H1 (cell line): ENCODE measurements around the gene DLGAP3. TPM values are rescaled to one million over a fixed set of nuclear protein-coding genes. Genes with fewer than 3 reads are reported as not detected.

Source experiments
- CTCF ChIA-PET: fragments of 300-600 bp; sonication (Branson Sonifier 250); formaldehyde crosslinking; loops from one replicate; lab custom pipeline; 2021; ENCODE audit not compliant: partially characterized antibody; lab: Charles Lee
- POLR2A ChIA-PET: fragments of 300-600 bp; sonication (Branson Sonifier 250); formaldehyde crosslinking; loops from one replicate; lab custom pipeline; 2021; ENCODE audit warnings: inconsistent platforms; ENCODE audit not compliant: partially characterized antibody; lab: Charles Lee
- DNase-seq, 2 experiments: peaks; one replicate each; pipeline versions ENCODE4 v3.0.0 to v3.0.0-alpha.2; 2010 to 2022; ENCODE audit warnings: low spot score in 2 of 2, low read depth in 1 of 2, mixed read lengths in 1 of 2
- FAIRE-seq: peaks from 2 replicates; lab custom pipeline; 2011; peaks lifted over from hg19 to GRCh38; lab: Jason Lieb, UNC
- H2AFZ ChIP-seq: 2 replicates; pipeline ENCODE4 v1.8.1; 2012; ENCODE audit warnings: low read length, inconsistent platforms
- H2AK5ac ChIP-seq: 2 replicates; pipeline ENCODE4 v1.6.1; 2013; ENCODE audit warnings: low read depth, low read length
- H2BK120ac ChIP-seq: replicated peaks from 2 replicates; pipeline ENCODE3; 2013; ENCODE audit warnings: low read depth, low read length, inconsistent platforms
- H2BK12ac ChIP-seq: 2 replicates; pipeline ENCODE4 v1.6.1; 2013; ENCODE audit warnings: low read depth, low read length
- H2BK15ac ChIP-seq: 2 replicates; pipeline ENCODE4 v1.6.1; 2013; ENCODE audit warnings: low read length
- H2BK20ac ChIP-seq: 2 replicates; pipeline ENCODE4 v1.6.1; 2013; ENCODE audit warnings: low read length
- H2BK5ac ChIP-seq: 2 replicates; pipeline ENCODE4 v1.6.1; 2013; ENCODE audit warnings: low read depth, low read length
- H3K14ac ChIP-seq: 2 replicates; pipeline ENCODE4 v1.6.1; 2013; ENCODE audit warnings: inconsistent platforms; ENCODE audit not compliant: insufficient read length
- H3K18ac ChIP-seq: 2 replicates; pipeline ENCODE4 v1.6.1; 2013; ENCODE audit warnings: low read length; ENCODE audit errors: extremely low read depth
- H3K23ac ChIP-seq: 2 replicates; pipeline ENCODE4 v1.6.1; 2013; ENCODE audit warnings: inconsistent platforms; ENCODE audit not compliant: insufficient read length
- H3K23me2 ChIP-seq: 2 replicates; pipeline ENCODE4 v1.6.1; 2013; ENCODE audit warnings: low read depth, low read length
- H3K27ac ChIP-seq: 2 replicates; pipeline ENCODE4 v1.6.1; 2011; ENCODE audit warnings: low read depth, low read length, inconsistent platforms
- H3K27me3 ChIP-seq, 4 experiments: replicated peaks in 1 of 4; 1 replicate in 1 of 4; 2 replicates in 3 of 4; pipeline versions ENCODE4 v1.6.1 to v1.8.1; 2011 to 2013; ENCODE audit warnings: low read length in 3 of 4, mild to moderate bottlenecking in 3 of 4, inconsistent platforms in 2 of 4, mixed read lengths in 2 of 4, moderate library complexity in 1 of 4; ENCODE audit not compliant: control insufficient read depth in 3 of 4, insufficient read depth in 3 of 4; ENCODE audit errors: extremely low read depth in 1 of 4
- H3K36me3 ChIP-seq, 4 experiments: 2 replicates each; pipeline versions ENCODE4 v1.6.1 to v1.8.1; 2011 to 2013; ENCODE audit warnings: mild to moderate bottlenecking in 4 of 4, low read length in 3 of 4, moderate library complexity in 2 of 4, control low read depth in 1 of 4, inconsistent platforms in 1 of 4; ENCODE audit not compliant: insufficient read depth in 4 of 4, control insufficient read depth in 2 of 4
- H3K4ac ChIP-seq: replicated peaks from 2 replicates; pipeline ENCODE3; 2013; ENCODE audit warnings: low read length, low read depth, mixed read lengths, inconsistent platforms; ENCODE audit not compliant: insufficient read length
- H3K4me1 ChIP-seq, 4 experiments: replicated peaks in 1 of 4; 1 replicate in 1 of 4; 2 replicates in 3 of 4; pipeline versions ENCODE4 v1.6.1 to v1.8.1; 2011 to 2013; ENCODE audit warnings: low read length in 3 of 4, inconsistent platforms in 2 of 4, mixed read lengths in 1 of 4; ENCODE audit not compliant: insufficient read depth in 4 of 4, control insufficient read depth in 3 of 4
- H3K4me2 ChIP-seq, 2 experiments: 2 replicates each; pipeline versions ENCODE4 v1.6.1 to v1.8.1; 2011 to 2013; ENCODE audit warnings: low read depth in 2 of 2, low read length in 2 of 2, control low read depth in 1 of 2, inconsistent platforms in 1 of 2, mild to moderate bottlenecking in 1 of 2; ENCODE audit not compliant: insufficient read depth in 1 of 2
- H3K4me3 ChIP-seq, 4 experiments: fragments of 200-600, 300-600 bp in 1 of 4; sonication (generic), shearing (Covaris generic), sonication (Bioruptor Twin) in 1 of 4; 2 replicates each; pipeline versions ENCODE4 v1.5.1 to v1.8.1; 2011 to 2016; ENCODE audit warnings: low read length in 4 of 4, low read depth in 3 of 4, control low read depth in 2 of 4, inconsistent platforms in 2 of 4, mild to moderate bottlenecking in 2 of 4, mixed read lengths in 1 of 4, moderate library complexity in 1 of 4; ENCODE audit not compliant: insufficient read depth in 2 of 4; ENCODE audit errors: extremely low read depth in 1 of 4
- H3K56ac ChIP-seq: replicated peaks from 2 replicates; pipeline ENCODE3; 2013; ENCODE audit warnings: low read depth, mild to moderate bottlenecking, mixed read lengths, low read length, inconsistent platforms; ENCODE audit not compliant: insufficient read length
- H3K79me1 ChIP-seq: 2 replicates; pipeline ENCODE4 v1.6.1; 2013; ENCODE audit warnings: low read depth, low read length, control low read depth
- H3K79me2 ChIP-seq, 2 experiments: 2 replicates each; pipeline versions ENCODE4 v1.6.1 to v1.8.1; 2012 to 2013; ENCODE audit warnings: low read length in 2 of 2, mild to moderate bottlenecking in 2 of 2, inconsistent platforms in 1 of 2; ENCODE audit not compliant: insufficient read depth in 2 of 2, control insufficient read depth in 1 of 2
- H3K9ac ChIP-seq, 4 experiments: replicated peaks in 1 of 4; 1 replicate in 1 of 4; 2 replicates in 3 of 4; pipeline versions ENCODE4 v1.6.1 to v1.8.1; 2011 to 2013; ENCODE audit warnings: low read depth in 3 of 4, low read length in 3 of 4, control low read depth in 2 of 4, mild to moderate bottlenecking in 2 of 4, moderate library complexity in 2 of 4, inconsistent platforms in 1 of 4; ENCODE audit errors: extremely low read depth in 1 of 4
- H3K9me3 ChIP-seq, 2 experiments: 2 replicates each; pipeline versions ENCODE4 v1.6.1 to v1.8.1; 2012 to 2013; ENCODE audit warnings: mild to moderate bottlenecking in 2 of 2, moderate library complexity in 2 of 2, control low read depth in 1 of 2, inconsistent platforms in 1 of 2, low read depth in 1 of 2, low read length in 1 of 2, mixed read lengths in 1 of 2; ENCODE audit not compliant: insufficient read depth in 2 of 2
- H4K20me1 ChIP-seq, 2 experiments: replicated peaks in 1 of 2; 2 replicates each; pipeline versions ENCODE3 to v1.8.1; 2011 to 2013; ENCODE audit warnings: inconsistent platforms in 2 of 2, low read length in 2 of 2, mild to moderate bottlenecking in 1 of 2; ENCODE audit not compliant: insufficient read depth in 2 of 2, control insufficient read depth in 1 of 2
- H4K5ac ChIP-seq: 2 replicates; pipeline ENCODE4 v1.6.1; 2013; ENCODE audit warnings: low read length, low read depth, mixed read lengths, inconsistent platforms; ENCODE audit not compliant: insufficient read length
- H4K8ac ChIP-seq: 2 replicates; pipeline ENCODE4 v1.8.0; 2013; ENCODE audit warnings: mild to moderate bottlenecking, moderate library complexity, low read length, inconsistent platforms; ENCODE audit not compliant: insufficient read depth; ENCODE audit errors: extremely low read depth
- H4K91ac ChIP-seq: replicated peaks from 2 replicates; pipeline ENCODE3; 2013; ENCODE audit warnings: low read length, mixed read lengths, inconsistent platforms; ENCODE audit not compliant: insufficient read length
- CTCF ChIP-seq, 3 experiments: IDR thresholded peaks; 1 replicate in 2 of 3; 2 replicates in 1 of 3; pipeline versions ENCODE4 v1.5.1 to v1.6.1; 2011; ENCODE audit warnings: low read length in 3 of 3, mild to moderate bottlenecking in 3 of 3, inconsistent platforms in 2 of 3, low read depth in 1 of 3, moderate library complexity in 1 of 3; ENCODE audit not compliant: insufficient read depth in 1 of 3; ENCODE audit errors: control extremely low read depth in 1 of 3
- GTF2F1 ChIP-seq: IDR thresholded peaks from 2 replicates; pipeline ENCODE4 v1.6.1; 2012; ENCODE audit warnings: low read depth, low read length, improper control_type of control experiment, borderline replicate concordance
- JUND ChIP-seq: IDR thresholded peaks from 2 replicates; pipeline ENCODE4 v1.6.1; 2011; ENCODE audit warnings: mild to moderate bottlenecking, improper control_type of control experiment, low read length
- KDM5A ChIP-seq: fragments of 200-600 bp; IDR thresholded peaks from 2 replicates; pipeline ENCODE4 v1.7.1; 2012; ENCODE audit warnings: mild to moderate bottlenecking, low read length, inconsistent platforms, mixed read lengths
- RAD21 ChIP-seq, 2 experiments: IDR thresholded peaks in 1 of 2; conservative IDR thresholded peaks in 1 of 2; 2 replicates each; pipeline ENCODE4 v1.6.1; 2011; ENCODE audit warnings: low read depth in 2 of 2, low read length in 2 of 2, improper control_type of control experiment in 1 of 2, inconsistent platforms in 1 of 2, mild to moderate bottlenecking in 1 of 2, moderate library complexity in 1 of 2
- SP1 ChIP-seq: IDR thresholded peaks from 2 replicates; pipeline ENCODE4 v1.6.1; 2011; ENCODE audit warnings: low read depth, low read length
- SP4 ChIP-seq: IDR thresholded peaks from 2 replicates; pipeline ENCODE4 v1.6.1; 2012; ENCODE audit warnings: low read length, inconsistent platforms
- TAF1 ChIP-seq: IDR thresholded peaks from 2 replicates; pipeline ENCODE4 v1.6.1; 2011; ENCODE audit warnings: mild to moderate bottlenecking, low read depth, low read length
- TEAD4 ChIP-seq: IDR thresholded peaks from 2 replicates; pipeline ENCODE4 v1.6.1; 2012; ENCODE audit warnings: low read depth, low read length, inconsistent platforms, mixed read lengths
- YY1 ChIP-seq: IDR thresholded peaks from 2 replicates; pipeline ENCODE4 v1.6.1; 2011; ENCODE audit warnings: low read depth, mild to moderate bottlenecking, low read length
- WGBS, 2 experiments: shearing (Covaris generic) in 1 of 2; methylation state at CpG; one replicate each; pipeline versions ENCODE4 v1.1.6 to v1.1.7; 2013 to 2015; ENCODE audit warnings: low lambda C conversion rate in 2 of 2, mixed read lengths in 2 of 2, inconsistent platforms in 1 of 2, low coverage in 1 of 2, missing lambda C conversion rate in 1 of 2; ENCODE audit not compliant: insufficient replicate concordance in 2 of 2, insufficient coverage in 1 of 2, insufficient read length in 1 of 2; ENCODE audit errors: extremely low coverage in 1 of 2, missing lambda C conversion rate in 1 of 2; 5-methylcytosine and 5-hydroxymethylcytosine counted together
- polyA plus RNA-seq, 7 experiments: library from polyadenylated mRNA; depleted of rRNA in 3 of 7; stranded (reverse) in 5 of 7; unstranded in 2 of 7; fragments of >200 nt in 5 of 7; fragments of 200-250 nt in 2 of 7; gene quantifications; 1 replicate in 5 of 7; 2 replicates in 1 of 7; 4 replicates in 1 of 7; pipeline versions ENCODE4 v1.2.1 to v1.2.3, GENCODE V29; 2011 to 2013; ENCODE audit warnings: missing spikeins in 2 of 7, mixed read lengths in 2 of 7
- total RNA-seq: library from RNA; stranded (reverse); fragmentation: NEBNext Ultra II Directional; extraction: Animal tissue kit (Norgen Biotek cat#: 25700); gene quantifications from 2 replicates; pipeline ENCODE4 v1.2.1, GENCODE V29; 2021

DLGAP3 gene
- total and polyA plus RNA-seq, 2 of the 8 experiments (the other 6 are each of a cell fraction or from before 2014, with no cell fraction given): 3.8 to 13.2 TPM

- Histone ChIP-seq H3K4ac (no peak overlapping the region), H3K18ac (peak overlapping the region; percentile 20; the same call in 1 of the 2 replicates), H4K5ac (no peak overlapping the region), H3K27ac (no peak overlapping the region), H2AK5ac (no peak overlapping the region), H2BK20ac (no peak overlapping the region), H2BK120ac (no peak overlapping the region), H2AFZ (peak overlapping the region; percentile 81; the same call in 1 of the 2 replicates), H3K23me2 (peaks cover 9% of the 10 kb centered on the region; the same call in 1 of the 2 replicates), H3K4me2 (peak overlapping the region; percentile 62 to 84), H3K36me3 (no peaks in the 10 kb centered on the region), H3K27me3 (peaks cover 0 to 16% (median 13%) of the 10 kb centered on the region in 4 experiments; a peak in 6 of 7 replicates), H4K8ac (0 out of 2 replicates have a peak overlapping the region, but pooled peaks have one; percentile 23), H2BK15ac (peak overlapping the region; percentile 97; the same call in 1 of the 2 replicates), H2BK5ac (peak overlapping the region; percentile 61; the same call in 1 of the 2 replicates), H3K9me3 (no peaks in the 10 kb centered on the region), H3K23ac (no peak overlapping the region), H3K4me1 (peaks cover 0 to 10% (median 7%) of the 10 kb centered on the region in 4 experiments; a peak in 6 of 7 replicates), H3K79me2 (no peaks in the 10 kb centered on the region), H3K9ac (peak overlapping the region in 2 of 4 experiments; percentile 35 to 45; a peak in 4 of 7 replicates), H4K91ac (no peak overlapping the region), H3K79me1 (no peaks in the 10 kb centered on the region), H3K4me3 (peak overlapping the region; percentile 45 to 74 (median 69)), H3K14ac (no peak overlapping the region), H4K20me1 (peaks cover 0 to 2% of the 10 kb centered on the region in 2 experiments), H2BK12ac (no peak overlapping the region; the same call in 1 of the 2 replicates), H3K56ac (peak overlapping the region; percentile 18)
- FAIRE-seq (no peak), DNase-seq (peak in 1 of 2 experiments; percentile 83)
- ChIA-PET POLR2A (interaction anchor here (0.6 to 2.3 kb wide), 9 partner anchors 11 to 44 kb away, joined by 3 to 12 read pairs (median 3); partner anchors contain the start of genes DLGAP3 and SMIM12), CTCF (interaction anchor here (0.6 to 9.8 kb wide), 14 partner anchors 12 to 486 kb away, joined by 3 to 81 read pairs (median 4); partner anchors contain the start of gene SMIM12)
- WGBS, 2 experiments: 14% methylated on average over 19 of the region's 19 CpGs; no CpG with 5 or more reads in 1 of the 2 experiments
- TF ChIP-seq JUND: no peak
- TF ChIP-seq SP1: no peak
- TF ChIP-seq RAD21 (IDR thresholded peaks at IDR 0.05 in 1 of 2, conservative IDR thresholded peaks at IDR 0.05 in 1 of 2; ENCODE audit: low read depth in 2 of 2, low read length in 2 of 2): peak; percentile 38 to 50; a peak in 3 of 4 replicates
- 0 out of 2 replicates have a peak, but pooled peaks have one; percentile 39 for TF ChIP-seq SP4
- TF ChIP-seq KDM5A: no peak
- TF ChIP-seq CTCF (IDR thresholded peaks at IDR 0.05; ENCODE audit: control extremely low read depth in 1 of 3, insufficient read depth in 1 of 3, low read depth in 1 of 3, low read length in 3 of 3): peak; percentile 62 to 81 (median 72)
- TF ChIP-seq TAF1: peak; percentile 24; the same call in 1 of the 2 replicates
- TF ChIP-seq GTF2F1: no peak
- peak; percentile 88 for TF ChIP-seq YY1
- TF ChIP-seq TEAD4: no peak
These were observed 44.5 kb downstream of the DLGAP3 start for GRCh38 chr1:34884961-34885360.
